ENCODE results near the gene UGT1A8. TPM values are rescaled to one million over a fixed set of nuclear protein-coding genes. Genes with fewer than 3 reads are reported as not detected.
"Not testable (repeated sequence)": the region's sequence is repeated elsewhere in the genome, so short reads cannot be mapped to it uniquely, and the experiment has no call there.

UGT1A8 gene
- total RNA-seq, 1 experiment from 2014 or later: not detected

GRCh38 chr2:233745838-233746237 is 128.4 kb downstream of the UGT1A8 start:
- not testable (repeated sequence) for H3K36me3 ChIP-seq (replicated peaks; ENCODE audit: control insufficient read depth, insufficient read depth, low read length); H3K4me3 ChIP-seq (ENCODE audit: insufficient read depth, low read depth, low read length); DNase-seq; H3K27me3 ChIP-seq (ENCODE audit: control insufficient read depth, insufficient read depth, low read length)

- no peak overlapping the region for H3K4me3 ChIP-seq (ENCODE audit: insufficient read depth, low read depth, low read length)
- no peaks in the 10 kb centered on the region for H3K27me3 ChIP-seq (ENCODE audit: control insufficient read depth, insufficient read depth, low read length)
- DNase-seq: no peak
- H3K36me3 ChIP-seq (replicated peaks; ENCODE audit: control insufficient read depth, insufficient read depth, low read length): no peaks in the 10 kb centered on the region
These were observed 129.2 kb downstream of the UGT1A8 start for GRCh38 chr2:233746475-233747282.

- no peak overlapping the region for H3K4me3 ChIP-seq (ENCODE audit: insufficient read depth, low read depth, low read length)
- no peaks in the 10 kb centered on the region for H3K36me3 ChIP-seq (replicated peaks; ENCODE audit: control insufficient read depth, insufficient read depth, low read length)
- H3K27me3 ChIP-seq (ENCODE audit: control insufficient read depth, insufficient read depth, low read length): no peaks in the 10 kb centered on the region
- no peak for DNase-seq
These were observed 129.8 kb downstream of the UGT1A8 start for GRCh38 chr2:233747283-233747544.

DNA sequence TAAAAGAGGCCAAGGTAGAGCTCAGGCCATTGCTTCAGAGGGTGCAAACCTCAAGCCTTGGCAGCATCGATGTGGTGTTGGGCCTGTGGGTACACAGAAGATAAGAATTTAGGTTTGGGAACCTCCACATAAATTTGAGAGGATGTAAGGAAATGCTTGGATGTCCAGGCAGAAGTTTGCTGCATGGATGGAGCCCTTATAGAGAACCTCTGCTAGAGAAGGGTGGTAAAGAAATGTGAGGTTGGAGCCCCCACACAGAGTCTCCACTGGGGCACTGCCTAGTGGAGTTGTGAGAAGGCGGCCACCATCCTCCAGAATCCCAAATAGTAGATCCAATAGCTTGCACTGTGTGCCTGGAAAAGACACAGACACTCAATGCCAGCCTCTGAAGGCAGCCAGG is 133.3 kb downstream of the UGT1A8 start:
- H3K36me3 ChIP-seq (replicated peaks; ENCODE audit: control insufficient read depth, insufficient read depth, low read length); DNase-seq; H3K27me3 ChIP-seq (ENCODE audit: control insufficient read depth, insufficient read depth, low read length); H3K4me3 ChIP-seq (ENCODE audit: insufficient read depth, low read depth, low read length): not testable (repeated sequence)

GRCh38 chr2:233751212-233752009 is 134.0 kb downstream of the UGT1A8 start:
- not testable (repeated sequence) for H3K27me3 ChIP-seq (ENCODE audit: control insufficient read depth, insufficient read depth, low read length); DNase-seq; H3K36me3 ChIP-seq (replicated peaks; ENCODE audit: control insufficient read depth, insufficient read depth, low read length); H3K4me3 ChIP-seq (ENCODE audit: insufficient read depth, low read depth, low read length)

DNA sequence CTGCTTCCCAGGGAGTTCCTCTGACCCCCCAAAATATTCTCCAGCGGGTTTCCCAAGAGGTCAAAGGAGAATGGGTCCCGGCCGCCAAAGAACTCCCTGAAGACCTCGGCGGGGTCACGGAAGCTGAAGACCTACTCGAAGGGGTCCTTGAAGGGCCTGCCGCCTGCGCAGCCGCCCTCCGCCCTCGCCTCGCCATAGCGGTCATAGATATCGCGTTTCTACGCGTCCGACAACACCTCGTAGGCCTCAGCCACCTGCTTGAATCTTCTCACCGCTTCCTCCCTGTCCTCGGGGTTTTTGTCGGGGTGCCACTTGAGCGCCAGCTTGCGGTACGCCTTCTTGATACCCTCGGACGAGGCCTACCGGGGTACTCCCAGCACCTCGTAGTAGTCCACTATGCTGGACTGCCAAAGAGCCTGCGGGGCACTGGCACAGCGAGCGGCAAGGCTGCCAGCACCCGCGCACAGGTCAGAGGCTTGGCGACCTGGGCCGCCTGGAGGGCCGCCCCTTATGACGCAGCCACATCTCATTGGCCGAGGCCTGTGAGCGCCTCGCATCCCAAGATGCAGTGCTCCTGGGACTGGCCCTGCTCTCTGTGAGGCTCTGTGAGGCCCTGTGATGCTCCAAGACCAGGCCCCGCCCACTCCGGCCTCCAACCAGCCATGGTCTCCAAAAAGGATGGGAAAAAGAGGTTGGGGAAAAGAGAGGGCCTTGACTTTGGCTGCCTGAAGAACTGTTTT is 137.6 kb downstream of the UGT1A8 start:
- Histone ChIP-seq H3K27me3 (ENCODE audit: control insufficient read depth, insufficient read depth, low read length) (no peaks in the 10 kb centered on the region), H3K4me3 (ENCODE audit: insufficient read depth, low read depth, low read length) (no peak overlapping the region), H3K36me3 (replicated peaks; ENCODE audit: control insufficient read depth, insufficient read depth, low read length) (no peaks in the 10 kb centered on the region)
- no peak for DNase-seq

- H3K4me3 ChIP-seq (ENCODE audit: insufficient read depth, low read depth, low read length): no peak overlapping the region
- DNase-seq: no peak
- H3K27me3 ChIP-seq (ENCODE audit: control insufficient read depth, insufficient read depth, low read length): no peaks in the 10 kb centered on the region
- no peaks in the 10 kb centered on the region for H3K36me3 ChIP-seq (replicated peaks; ENCODE audit: control insufficient read depth, insufficient read depth, low read length)
These were observed 139.1 kb downstream of the UGT1A8 start for GRCh38 chr2:233756429-233757081.

DNA sequence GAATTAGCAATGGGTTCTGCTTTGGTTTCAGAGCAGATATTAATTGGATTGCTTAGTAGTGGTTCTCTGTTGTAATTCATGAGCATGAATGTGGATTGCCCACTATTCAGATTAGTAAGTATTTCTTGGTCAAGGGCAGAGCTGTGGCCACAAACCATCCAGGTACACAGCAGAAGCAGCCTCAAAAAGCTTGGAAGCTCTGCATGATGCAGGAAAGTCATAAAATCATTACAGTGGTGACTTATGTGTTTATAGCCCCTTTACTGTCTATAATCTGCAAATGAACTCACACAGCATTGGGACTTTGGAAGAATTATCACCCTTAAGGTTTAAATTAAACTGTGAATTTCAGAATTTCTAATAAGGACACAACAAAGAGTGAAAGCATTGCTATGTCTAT is 140.7 kb downstream of the UGT1A8 start:
- Histone ChIP-seq H3K36me3 (replicated peaks; ENCODE audit: control insufficient read depth, insufficient read depth, low read length) (no peaks in the 10 kb centered on the region), H3K27me3 (ENCODE audit: control insufficient read depth, insufficient read depth, low read length) (no peaks in the 10 kb centered on the region), H3K4me3 (ENCODE audit: insufficient read depth, low read depth, low read length) (no peak overlapping the region)
- DNase-seq: no peak

GRCh38 chr2:233758849-233759248 is 141.4 kb downstream of the UGT1A8 start:
- Histone ChIP-seq H3K4me3 (ENCODE audit: insufficient read depth, low read depth, low read length) (no peak overlapping the region), H3K36me3 (replicated peaks; ENCODE audit: control insufficient read depth, insufficient read depth, low read length) (no peaks in the 10 kb centered on the region), H3K27me3 (ENCODE audit: control insufficient read depth, insufficient read depth, low read length) (no peaks in the 10 kb centered on the region)
- no peak for DNase-seq

DNA sequence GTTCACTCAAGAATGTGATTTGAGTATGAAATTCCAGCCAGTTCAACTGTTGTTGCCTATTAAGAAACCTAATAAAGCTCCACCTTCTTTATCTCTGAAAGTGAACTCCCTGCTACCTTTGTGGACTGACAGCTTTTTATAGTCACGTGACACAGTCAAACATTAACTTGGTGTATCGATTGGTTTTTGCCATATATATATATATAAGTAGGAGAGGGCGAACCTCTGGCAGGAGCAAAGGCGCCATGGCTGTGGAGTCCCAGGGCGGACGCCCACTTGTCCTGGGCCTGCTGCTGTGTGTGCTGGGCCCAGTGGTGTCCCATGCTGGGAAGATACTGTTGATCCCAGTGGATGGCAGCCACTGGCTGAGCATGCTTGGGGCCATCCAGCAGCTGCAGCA is 142.6 kb downstream of the UGT1A8 start, which contains the start of gene UGT1A1:
Gene UGT1A1, plus strand, starts transcription at position 228 of the 400 bp plus-strand sequence. Its CDS starts 18 bp downstream, at position 246.
- H3K36me3 ChIP-seq (replicated peaks; ENCODE audit: control insufficient read depth, insufficient read depth, low read length): no peaks in the 10 kb centered on the region
- no peak within 1 kb of the TSS for H3K4me3 ChIP-seq (ENCODE audit: insufficient read depth, low read depth, low read length)
- H3K27me3 ChIP-seq (ENCODE audit: control insufficient read depth, insufficient read depth, low read length): no peaks in the 10 kb centered on the region
- DNase-seq: no peak

DNA sequence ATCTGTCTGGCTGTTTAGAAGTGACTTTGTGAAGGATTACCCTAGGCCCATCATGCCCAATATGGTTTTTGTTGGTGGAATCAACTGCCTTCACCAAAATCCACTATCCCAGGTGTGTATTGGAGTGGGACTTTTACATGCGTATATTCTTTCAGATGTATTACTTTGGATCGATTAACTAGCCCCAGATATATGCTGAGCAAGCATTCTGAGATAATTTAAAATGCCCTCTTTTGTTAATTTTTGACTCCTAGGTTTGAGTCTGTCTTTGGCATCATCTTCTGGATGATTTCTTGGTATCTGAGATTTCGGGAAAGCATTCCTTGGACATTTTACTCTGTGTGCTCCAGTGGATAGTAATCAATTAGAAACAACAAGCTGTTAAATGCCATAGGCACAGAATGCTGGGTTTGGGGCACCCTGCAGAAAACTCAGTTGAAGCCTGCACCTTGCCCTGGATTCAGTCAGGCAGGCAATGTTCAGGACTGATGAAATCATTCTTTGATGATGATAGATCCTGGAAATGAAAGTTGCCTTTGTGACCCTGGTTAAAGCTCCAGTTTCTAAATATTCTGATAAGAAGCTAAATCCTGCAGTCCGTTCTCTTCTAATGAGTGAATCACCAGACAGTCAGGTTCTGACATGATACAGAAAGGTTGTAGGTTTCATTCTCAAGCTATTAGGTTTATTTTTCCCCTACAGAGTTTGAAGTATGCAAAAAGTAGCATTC is 143.8 kb downstream of the UGT1A8 start:
- H3K27me3 ChIP-seq (ENCODE audit: control insufficient read depth, insufficient read depth, low read length): no peaks in the 10 kb centered on the region
- no peak overlapping the region for H3K4me3 ChIP-seq (ENCODE audit: insufficient read depth, low read depth, low read length)
- H3K36me3 ChIP-seq (replicated peaks; ENCODE audit: control insufficient read depth, insufficient read depth, low read length): no peaks in the 10 kb centered on the region
- no peak for DNase-seq

DNA sequence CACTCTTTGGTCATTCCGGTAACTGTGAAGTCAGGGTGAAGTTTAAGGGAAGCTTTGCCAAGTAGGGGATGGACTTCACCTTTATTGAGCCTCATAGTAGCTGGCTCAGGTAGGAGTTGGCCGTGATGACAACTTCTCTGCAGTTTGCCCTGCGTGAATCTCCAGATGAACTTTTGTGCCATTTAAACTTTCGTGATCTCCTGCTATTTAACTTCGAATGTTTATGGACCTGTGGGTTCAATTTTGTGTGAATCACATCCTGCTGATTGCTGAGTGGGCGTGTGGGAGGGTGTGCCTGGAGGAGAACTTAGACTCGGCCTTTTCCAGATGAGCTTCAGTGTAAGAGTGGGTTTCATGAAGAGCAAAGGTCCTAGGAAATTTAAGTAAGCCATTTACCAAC is 146.8 kb downstream of the UGT1A8 start:
- no peak for DNase-seq
- Histone ChIP-seq H3K27me3 (ENCODE audit: control insufficient read depth, insufficient read depth, low read length) (no peaks in the 10 kb centered on the region), H3K36me3 (replicated peaks; ENCODE audit: control insufficient read depth, insufficient read depth, low read length) (no peaks in the 10 kb centered on the region), H3K4me3 (ENCODE audit: insufficient read depth, low read depth, low read length) (no peak overlapping the region)

GRCh38 chr2:233764761-233765160 is 147.3 kb downstream of the UGT1A8 start:
- H3K27me3 ChIP-seq (ENCODE audit: control insufficient read depth, insufficient read depth, low read length): no peaks in the 10 kb centered on the region
- no peaks in the 10 kb centered on the region for H3K36me3 ChIP-seq (replicated peaks; ENCODE audit: control insufficient read depth, insufficient read depth, low read length)
- no peak overlapping the region for H3K4me3 ChIP-seq (ENCODE audit: insufficient read depth, low read depth, low read length)
- no peak for DNase-seq

DNA sequence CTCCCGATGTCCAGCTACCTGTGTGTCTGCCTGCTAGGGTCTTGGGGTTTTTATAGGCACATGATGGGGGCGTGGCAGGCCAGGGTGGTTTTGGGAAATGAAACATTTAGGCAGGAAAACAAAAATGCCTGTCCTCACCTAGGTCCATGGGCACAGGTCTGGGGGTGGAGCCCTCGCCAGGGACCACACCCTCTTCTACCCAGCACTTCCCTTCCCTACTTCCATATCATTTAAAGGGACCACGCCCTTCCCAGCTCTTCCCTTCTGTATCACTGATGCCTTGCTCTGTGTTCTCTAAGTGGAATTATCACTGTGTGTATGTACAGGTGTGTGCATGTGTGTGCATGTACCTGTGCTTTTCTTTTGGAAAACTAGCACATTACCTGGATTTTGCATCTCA is 149.0 kb downstream of the UGT1A8 start:
- no peak for DNase-seq
- Histone ChIP-seq H3K36me3 (replicated peaks; ENCODE audit: control insufficient read depth, insufficient read depth, low read length) (no peaks in the 10 kb centered on the region), H3K27me3 (ENCODE audit: control insufficient read depth, insufficient read depth, low read length) (no peaks in the 10 kb centered on the region), H3K4me3 (ENCODE audit: insufficient read depth, low read depth, low read length) (no peak overlapping the region)
